NCI-H1417 treated with DMSO at 0.1 percent for 48 hours (cell line): ENCODE data around the gene MED12L.
A peak's percentile ranks its signal among the peaks of the same experiment; 100 is the strongest.

ENCODE experiments used
- DNase-seq: peaks from one replicate; lab custom pipeline; 2025; lab: John Stamatoyannopoulos, UW

MED12L gene

GRCh38 chr3:151327571-151328198 lies 242.2 kb downstream of the MED12L start:
- peak; percentile 3 for DNase-seq

GRCh38 chr3:151328298-151328995 lies 243.0 kb downstream of the MED12L start:
- no peak for DNase-seq

- no peak for DNase-seq
Observed at GRCh38 chr3:151329363-151329762, 243.9 kb downstream of the MED12L start, which contains the start of gene P2RY13. Gene P2RY13 (minus strand): TSS chr3:151329549. CDS start chr3:151329528, 21 bp downstream.

DNA sequence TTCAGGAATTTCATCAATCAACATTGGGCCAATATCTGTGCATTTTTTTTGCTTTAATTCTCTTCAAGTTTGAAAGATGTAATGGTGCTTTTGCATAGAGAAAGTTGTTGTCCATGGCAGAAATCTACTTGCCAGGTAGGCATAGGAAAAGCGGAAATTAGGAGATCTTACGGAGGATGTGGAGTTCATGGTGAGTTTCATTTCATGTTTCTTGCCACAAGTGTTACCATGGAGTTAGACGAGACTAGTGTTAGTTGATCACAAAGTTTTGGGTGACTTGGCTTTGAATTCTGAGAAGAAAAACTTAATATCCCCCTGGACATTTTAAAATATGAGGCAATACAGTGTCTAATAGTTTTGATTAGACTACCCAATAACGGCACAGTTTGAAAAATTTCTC lies 244.9 kb downstream of the MED12L start:
- no peak for DNase-seq

GRCh38 chr3:151330899-151331298 lies 245.4 kb downstream of the MED12L start:
- DNase-seq, result no peak

- no peak for DNase-seq
Observed at GRCh38 chr3:151331696-151332095, 246.2 kb downstream of the MED12L start.

DNA sequence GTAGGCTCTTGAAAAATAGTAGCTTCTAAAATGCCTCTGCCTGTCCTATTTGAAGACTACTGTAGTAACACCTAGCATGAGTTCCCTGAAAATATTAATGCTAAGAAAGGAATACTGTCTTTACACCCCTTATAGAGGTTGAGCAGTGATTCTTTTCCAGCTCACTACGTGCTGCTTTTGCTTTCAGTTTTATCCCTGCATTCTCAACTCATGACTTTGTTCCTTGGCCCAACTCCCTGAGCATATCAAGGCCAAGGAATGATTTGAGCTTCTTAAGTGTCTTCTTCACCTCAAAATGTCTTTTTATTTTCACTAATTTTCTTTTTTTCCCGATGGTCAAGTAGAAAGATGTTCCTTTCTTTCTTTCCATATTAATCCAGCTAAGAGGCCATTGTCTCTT lies 260.4 kb downstream of the MED12L start:
- DNase-seq, result no peak

GRCh38 chr3:151346292-151346691 lies 260.8 kb downstream of the MED12L start:
- no peak for DNase-seq

DNA sequence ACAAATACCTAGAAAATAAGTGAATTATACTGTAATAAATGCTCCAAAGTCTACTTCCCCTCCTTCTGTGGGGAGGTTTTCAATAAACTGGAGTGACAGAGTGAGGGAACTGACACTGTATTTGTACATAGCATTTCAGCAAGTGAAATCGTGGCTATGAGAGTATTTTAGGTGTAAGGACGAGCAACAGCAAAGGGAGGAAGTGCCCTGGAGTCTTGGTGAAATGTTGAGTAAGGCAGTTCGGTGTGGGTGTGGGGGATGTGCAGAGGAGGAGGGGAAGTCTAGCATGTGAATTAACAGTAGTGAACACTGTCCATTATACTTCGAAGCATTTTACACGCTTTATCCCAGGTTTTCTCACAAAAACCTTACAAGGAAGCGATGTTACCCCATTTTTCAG lies 262.0 kb downstream of the MED12L start:
- no peak for DNase-seq

- no peak for DNase-seq
Observed at GRCh38 chr3:151350656-151351055, 265.2 kb downstream of the MED12L start.

GRCh38 chr3:151351219-151351618 lies 265.8 kb downstream of the MED12L start:
- DNase-seq, result no peak

- DNase-seq, result no peak
Observed at GRCh38 chr3:151351648-151352047, 266.2 kb downstream of the MED12L start.

- DNase-seq, result no peak
Observed at GRCh38 chr3:151356794-151357462, 271.5 kb downstream of the MED12L start.

DNA sequence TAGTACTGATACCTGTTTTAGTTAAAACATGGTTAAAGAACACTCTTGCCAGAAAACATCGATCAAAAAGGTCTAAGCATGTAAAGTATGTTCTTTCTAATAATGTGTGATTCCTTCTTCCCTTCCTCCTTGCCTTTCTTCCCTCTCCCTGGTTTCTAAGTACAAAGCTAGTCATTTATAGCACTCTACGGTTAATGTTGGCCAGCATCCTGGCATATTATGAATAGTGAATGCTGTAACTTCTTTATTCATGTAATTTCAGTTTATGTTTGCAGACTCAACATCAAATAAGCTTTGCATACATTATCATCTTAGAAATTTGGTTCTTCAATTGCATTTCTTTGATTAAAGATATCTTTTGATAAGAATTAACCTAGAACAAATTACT lies 272.0 kb downstream of the MED12L start:
- DNase-seq, result no peak

GRCh38 chr3:151362751-151363174 lies 277.3 kb downstream of the MED12L start:
- no peak for DNase-seq

GRCh38 chr3:151366993-151367392 lies 281.5 kb downstream of the MED12L start:
- DNase-seq, result no peak

- no peak for DNase-seq
Observed at GRCh38 chr3:151367448-151367847, 282.0 kb downstream of the MED12L start.

DNA sequence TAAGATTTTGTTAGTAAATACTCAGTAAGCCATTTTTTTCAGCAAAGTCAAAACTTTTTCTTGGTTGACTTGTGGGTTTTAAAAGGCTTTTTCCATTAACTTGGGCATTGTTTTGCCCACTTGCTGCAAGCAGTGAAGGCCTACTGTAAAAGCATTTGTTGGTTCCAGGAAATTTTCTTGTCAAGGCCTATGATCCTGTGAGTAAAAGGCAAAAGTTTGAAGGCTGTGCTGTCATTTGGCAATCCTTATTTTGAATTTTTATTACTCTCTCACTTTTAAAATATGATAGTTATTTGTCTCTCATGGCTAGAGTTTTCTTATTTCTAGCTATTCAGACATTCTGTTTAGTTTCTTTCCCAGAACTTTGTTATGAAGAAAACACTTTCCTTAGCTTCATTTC lies 286.1 kb downstream of the MED12L start:
- no peak for DNase-seq

GRCh38 chr3:151372063-151372820 lies 286.8 kb downstream of the MED12L start:
- DNase-seq, result no peak

DNA sequence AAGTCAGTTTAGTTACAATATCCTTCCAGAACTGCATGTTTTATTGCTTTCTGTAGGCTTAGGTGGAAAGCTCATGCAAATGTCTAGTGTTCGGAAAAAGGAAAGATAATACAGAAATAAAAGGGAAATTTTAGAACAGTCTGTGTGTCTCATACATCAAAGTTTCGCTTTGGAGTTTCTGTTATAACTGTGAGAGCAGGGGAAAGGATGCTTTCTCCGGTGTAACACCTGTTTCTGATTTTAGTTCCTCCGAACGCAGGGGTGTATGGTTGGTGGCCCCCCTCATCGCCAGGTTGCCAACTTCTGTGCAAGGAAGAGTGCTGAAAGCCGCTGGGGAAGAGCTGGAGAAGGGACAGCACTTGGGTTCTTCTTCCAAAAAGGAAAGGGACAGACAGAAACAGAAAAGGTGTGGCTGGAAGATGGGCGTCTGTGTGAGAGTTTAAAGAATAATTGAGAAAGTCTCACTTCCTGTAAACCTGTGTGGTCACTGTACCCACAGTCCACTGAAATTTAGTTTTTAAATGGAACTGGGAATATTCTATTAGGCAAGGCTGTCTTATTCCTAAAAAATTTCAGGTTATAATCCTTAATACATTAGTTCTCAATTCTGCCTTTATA lies 292.4 kb downstream of the MED12L start:
- no peak for DNase-seq

- no peak for DNase-seq
Observed at GRCh38 chr3:151379083-151379734, 293.7 kb downstream of the MED12L start.
